ENCODE data around the gene PUM1.
A peak's percentile ranks its signal among the peaks of the same experiment; 100 is the strongest.

PUM1 gene

DNA sequence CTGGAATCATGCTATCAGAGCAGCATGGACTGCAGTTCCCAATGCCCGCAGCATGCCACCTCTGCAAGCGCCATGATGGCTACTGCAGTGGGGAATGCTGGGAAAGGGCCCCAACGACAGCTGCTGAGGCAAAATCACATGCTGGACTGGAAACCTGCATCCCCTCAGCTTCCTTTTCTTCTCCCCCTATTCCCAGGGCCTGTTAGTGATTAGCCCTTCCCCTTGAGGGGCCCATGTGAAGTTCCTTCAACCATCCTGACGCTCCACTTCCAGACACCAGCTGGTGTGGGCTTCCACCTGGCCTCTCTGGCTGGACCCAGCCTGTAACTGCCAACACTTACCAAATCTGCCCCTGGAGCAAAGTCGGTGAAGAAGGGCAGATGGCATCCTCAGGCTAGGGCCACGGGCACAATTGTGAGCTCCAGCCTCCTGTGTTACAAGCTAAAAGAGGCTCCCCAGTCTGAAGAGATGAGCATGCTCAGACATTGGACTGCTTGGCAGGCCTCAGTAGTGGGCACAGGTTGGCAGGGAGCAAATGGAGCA, 134.8 kb downstream of the PUM1 start:
- no peak overlapping the region for H3K4me3 ChIP-seq (ENCODE audit: low read depth, low read length)

DNA sequence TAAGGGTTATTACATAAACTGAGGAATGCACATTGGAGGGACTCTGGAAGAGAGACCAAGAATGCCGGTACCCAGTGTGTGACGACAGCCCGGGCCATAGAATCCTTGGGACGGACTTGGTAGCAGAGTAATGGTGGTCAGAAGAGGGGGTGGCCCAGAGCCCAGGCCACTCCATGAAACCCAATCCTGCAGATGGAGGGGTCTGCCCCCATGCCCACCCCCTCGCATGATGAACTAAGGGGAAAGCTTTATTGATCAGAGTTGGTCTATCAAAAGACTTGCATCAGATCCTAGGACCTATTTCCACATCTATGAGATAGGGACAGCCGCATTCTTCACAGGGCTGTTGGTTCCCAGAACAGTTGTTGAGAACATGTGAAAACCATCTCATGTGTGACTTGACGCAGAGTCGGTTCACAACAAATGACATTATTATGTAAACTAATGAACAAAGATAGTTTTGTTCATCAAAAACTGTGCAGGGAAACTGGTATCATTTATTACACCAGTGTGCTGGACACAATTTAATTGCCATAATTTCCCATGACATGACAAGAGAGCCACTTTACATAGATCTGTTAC, 135.5 kb downstream of the PUM1 start:
- no peak overlapping the region for H3K4me3 ChIP-seq (ENCODE audit: low read depth, low read length)

DNA sequence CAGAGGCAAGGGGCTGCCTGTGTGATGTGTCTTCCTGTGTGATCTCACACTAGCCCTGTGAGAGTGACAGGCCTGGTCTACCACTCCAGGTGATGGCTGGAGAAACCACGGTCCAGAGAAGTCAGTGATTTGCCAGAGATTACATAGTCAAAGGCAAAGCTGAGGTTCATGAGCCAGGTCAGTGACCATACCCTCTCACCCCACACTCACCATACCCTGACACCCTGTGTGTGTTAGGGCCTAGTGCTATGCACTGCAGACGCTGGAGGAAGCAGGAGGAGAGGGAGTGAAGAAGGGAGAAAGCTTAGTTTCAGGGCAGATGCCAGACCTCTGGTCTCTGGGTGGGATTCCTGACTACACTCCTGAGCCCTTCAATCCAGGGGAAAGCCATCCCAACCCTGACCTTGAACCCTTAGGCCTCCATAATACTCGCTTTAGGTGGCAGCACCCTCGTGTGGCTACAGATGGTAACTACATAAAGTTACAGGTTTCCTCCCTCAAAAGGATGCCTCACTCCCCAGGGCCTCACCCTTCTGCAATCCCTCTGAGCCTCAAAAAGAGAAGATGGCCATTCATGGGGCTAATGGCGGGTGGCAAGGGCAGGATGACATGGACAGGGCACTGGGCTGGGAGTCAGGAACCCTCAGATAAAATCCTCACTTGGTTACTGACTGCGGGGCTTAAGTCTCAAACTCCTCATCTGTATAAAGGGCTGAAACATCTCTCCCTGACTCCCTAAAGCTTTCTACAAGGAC, 136.2 kb downstream of the PUM1 start:
- H3K4me3 ChIP-seq (ENCODE audit: low read depth, low read length), result no peak overlapping the region

DNA sequence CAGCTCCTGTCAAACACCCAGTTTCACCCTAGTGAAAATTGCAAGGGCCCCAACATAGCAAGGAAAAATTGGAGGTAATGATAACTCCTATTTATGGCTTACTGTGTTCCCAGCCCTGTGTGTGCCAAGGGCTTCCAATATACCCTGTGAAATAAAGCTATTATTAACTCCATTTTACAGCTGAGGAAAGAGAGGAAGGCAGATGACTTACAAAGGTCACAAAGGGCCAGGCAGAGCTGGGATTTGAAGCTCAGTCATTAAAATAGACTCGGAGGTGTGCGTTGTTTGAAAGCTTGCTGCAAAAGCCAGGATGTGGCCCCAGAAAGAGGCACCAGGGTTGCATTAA, 136.8 kb downstream of the PUM1 start:
- no peak overlapping the region for H3K4me3 ChIP-seq (ENCODE audit: low read depth, low read length)

- H3K4me3 ChIP-seq (ENCODE audit: low read depth, low read length), result no peak overlapping the region
Measured at GRCh38 chr1:30928171-30928570, 137.3 kb downstream of the PUM1 start.

- H3K4me3 ChIP-seq (ENCODE audit: low read depth, low read length), result no peak overlapping the region
Measured at GRCh38 chr1:30927448-30927847, 138.1 kb downstream of the PUM1 start.

- H3K4me3 ChIP-seq (ENCODE audit: low read depth, low read length), result no peak overlapping the region
Measured at GRCh38 chr1:30923597-30923996, 141.9 kb downstream of the PUM1 start.

- no peak overlapping the region for H3K4me3 ChIP-seq (ENCODE audit: low read depth, low read length)
Measured at GRCh38 chr1:30920827-30921226, 144.7 kb downstream of the PUM1 start.

DNA sequence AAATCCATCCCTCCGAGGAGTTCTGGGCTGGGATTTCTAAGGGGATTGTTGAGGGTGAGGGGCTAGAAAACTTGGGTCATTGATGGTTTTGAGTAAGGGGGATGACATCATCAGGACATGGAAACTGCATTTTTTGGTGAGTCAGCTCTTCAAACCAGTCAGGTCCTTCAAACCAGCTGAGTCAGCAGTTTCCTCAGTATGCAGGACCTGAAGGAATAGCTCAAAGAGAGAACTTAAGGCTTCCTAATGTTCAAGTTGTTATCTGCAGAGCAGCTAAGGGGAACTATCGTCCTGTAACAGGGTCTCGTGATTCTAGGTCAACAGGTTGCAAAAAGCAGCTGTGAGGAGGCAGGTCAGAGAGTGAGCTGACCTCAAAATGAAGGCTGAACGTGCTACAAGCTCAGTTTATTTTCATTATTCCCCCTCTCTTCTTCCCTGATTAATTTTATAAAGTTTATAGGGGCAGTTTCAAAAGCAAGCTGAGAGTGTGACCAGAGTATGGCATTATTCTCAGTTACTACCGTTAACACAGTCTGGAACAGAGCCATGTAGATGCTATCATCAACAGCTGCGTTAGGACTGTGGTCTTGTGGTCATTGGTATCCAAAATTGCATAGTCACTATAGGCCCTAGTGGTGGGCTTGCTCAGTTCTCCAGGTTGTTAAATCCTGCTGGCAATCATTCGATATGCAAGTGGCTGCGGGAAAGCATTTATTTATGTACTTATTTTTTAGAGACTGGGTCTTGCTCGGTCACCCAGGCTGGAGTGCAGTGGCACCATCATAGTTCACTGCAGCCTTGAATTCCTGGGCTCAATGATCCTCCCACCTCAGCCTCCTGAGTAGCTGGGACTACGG, 146.3 kb downstream of the PUM1 start:
- no peak overlapping the region for H3K4me3 ChIP-seq (ENCODE audit: low read depth, low read length)

GRCh38 chr1:30916296-30916695, 149.2 kb downstream of the PUM1 start:
- H3K4me3 ChIP-seq (ENCODE audit: low read depth, low read length), result no peak overlapping the region

DNA sequence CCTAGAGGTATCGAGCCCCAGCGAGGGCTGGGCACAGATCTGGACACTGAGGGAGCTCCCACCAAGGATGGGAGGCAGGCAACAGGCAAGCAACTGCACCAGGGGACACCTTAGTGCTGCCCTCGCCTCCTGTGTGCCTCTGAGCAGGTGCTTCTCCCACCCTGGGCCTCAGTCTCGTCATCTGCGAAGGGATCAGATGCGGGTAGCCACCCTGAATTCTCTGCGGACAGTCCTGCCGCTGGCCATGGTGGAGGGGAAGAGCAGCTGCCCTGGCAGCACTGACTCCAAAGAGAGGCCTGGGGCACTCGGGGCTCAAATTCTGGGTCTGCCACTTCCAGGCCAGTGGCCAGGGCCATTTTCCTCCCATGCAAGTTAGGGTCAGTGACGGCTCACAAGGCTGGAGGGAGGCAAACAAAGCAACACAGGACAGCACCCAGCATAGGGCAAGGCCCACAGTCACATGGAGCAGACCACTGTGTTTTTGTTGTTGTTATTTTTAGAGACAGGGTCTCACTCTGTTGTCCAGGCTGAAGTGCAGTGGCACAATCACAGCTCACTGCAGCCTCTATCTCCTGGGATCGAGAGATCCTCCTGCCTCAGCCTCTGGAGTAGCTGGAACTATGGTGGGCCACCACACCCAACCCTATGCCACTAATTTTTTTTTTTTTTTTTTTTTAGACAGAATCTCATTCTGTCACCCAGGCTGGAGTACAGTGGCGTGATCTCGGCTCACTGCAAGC, 149.9 kb downstream of the PUM1 start:
- H3K4me3 ChIP-seq (ENCODE audit: low read depth, low read length), result no peak overlapping the region

DNA sequence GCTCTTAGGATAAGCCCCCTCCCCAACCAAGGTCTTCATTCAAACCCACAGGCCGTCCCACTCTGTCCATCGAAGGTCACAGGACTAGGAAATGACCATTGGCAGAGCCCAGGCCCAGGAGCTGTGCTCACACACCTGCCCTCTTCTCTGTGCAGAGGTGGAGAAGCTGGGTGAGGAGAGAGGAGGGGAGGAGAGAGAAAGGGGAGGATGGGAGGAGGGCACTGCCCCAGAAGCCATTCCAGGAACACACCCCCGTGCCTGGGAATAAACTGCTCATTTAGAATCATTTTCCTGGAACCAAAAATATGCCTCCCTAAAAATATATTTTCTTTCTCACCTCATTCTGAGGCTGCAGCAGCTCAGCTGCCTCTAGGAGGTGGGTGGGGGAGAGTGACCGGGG, 150.6 kb downstream of the PUM1 start:
- H3K4me3 ChIP-seq (ENCODE audit: low read depth, low read length), result no peak overlapping the region

- H3K4me3 ChIP-seq (ENCODE audit: low read depth, low read length), result no peak overlapping the region
Measured at GRCh38 chr1:30914587-30914922, 151.0 kb downstream of the PUM1 start.

GRCh38 chr1:30912913-30913652, 152.4 kb downstream of the PUM1 start:
- H3K4me3 ChIP-seq (ENCODE audit: low read depth, low read length), result no peak overlapping the region

DNA sequence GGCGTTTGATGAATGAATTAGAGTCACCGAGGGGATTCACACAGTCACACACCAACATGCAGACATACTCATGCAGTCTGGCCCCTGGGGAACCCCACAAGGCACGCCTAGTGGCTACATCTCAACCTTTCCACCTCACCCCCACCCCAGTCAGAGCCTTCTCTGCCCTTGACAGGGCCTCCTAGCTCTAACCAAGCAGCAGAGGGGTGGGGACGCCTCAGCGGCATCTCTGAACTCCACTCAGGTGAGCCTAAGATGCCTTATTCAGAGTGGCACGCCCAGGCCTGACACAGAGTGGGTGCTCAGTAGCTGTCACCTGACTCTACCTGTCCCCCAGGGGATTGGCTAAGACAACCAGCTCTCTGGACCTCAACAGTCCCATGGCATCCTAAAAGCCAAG, 153.3 kb downstream of the PUM1 start:
- H3K4me3 ChIP-seq (ENCODE audit: low read depth, low read length), result no peak overlapping the region

DNA sequence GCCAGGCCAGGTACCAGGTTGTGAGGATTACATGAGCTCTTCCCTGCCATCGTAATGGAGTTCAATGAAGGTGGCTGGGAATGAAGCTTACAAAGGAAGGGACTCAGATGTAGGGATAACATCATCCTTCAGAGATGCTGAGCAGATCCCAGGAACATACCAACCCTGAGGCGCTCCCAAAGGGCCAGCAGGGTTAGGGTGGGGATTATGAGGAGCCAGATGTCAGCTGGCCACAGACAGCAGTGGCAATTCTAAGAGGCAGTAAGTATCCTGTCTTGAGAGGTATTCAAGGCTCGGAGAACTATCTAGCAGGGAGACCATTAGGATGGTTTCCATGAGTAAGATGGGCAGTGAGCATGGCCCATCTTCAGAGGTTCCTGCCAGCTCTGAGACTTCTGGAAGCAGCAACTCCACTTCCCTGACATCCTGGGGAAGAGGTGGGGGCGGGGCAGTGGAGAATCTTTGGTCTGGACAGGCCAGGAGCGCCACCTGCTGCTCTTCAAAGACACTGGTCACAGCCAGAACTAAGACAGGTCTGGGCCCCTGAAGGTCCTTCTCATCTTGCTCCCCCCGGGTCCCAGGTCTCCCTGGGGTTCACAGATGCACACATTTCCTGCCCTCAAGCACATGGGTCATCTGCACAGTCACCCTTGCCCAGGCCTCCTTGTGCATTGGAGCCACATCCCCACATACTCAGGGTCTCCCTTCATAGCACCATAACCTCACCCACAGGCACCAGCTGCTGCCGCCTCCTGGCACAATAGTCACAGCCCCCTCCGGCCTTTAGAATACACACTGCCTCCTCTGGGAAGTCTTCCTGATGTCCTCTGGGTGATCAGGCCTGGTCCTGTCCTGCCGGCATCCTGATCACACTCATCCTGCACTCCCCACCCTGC, 154.2 kb downstream of the PUM1 start:
- H3K4me3 ChIP-seq (ENCODE audit: low read depth, low read length), result no peak overlapping the region

DNA sequence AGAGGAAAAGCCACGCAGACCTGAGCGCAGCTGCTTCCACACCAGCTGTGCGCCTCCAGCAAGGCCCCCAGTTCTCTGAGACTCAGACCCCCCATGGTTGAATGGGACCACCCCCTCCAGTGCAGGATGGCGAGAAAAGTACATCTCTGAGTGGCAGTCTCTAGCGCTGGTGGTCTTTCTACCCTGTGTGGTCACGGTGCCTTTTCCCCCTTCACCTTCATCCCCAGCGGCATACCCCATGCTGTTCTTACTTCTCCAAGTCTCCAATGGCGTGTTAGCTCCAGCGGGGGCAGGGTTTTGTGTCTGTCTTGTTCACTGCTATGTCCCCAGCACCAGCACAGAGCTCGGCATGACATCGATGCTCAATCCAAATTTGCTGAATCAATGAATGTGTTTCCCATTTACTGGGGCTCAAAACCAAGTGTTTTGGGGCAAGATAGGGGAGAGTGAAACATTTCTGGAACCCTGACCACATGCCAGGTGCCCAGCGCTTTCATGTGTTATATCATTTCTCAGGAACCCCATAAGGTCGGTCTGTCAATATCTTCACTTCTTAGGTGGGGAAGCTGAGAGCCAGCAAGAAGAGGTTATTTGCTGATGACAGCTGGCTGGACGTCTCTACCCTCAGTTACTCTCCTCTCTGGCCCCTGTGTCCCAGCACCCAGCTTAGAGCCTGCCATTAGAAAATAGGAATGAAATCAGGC, 156.0 kb downstream of the PUM1 start:
- no peak overlapping the region for H3K4me3 ChIP-seq (ENCODE audit: low read depth, low read length)

- peak within 1 kb of the TSS; percentile 50 for H3K4me3 ChIP-seq (ENCODE audit: low read depth, low read length)
Measured at GRCh38 chr1:30908696-30909364, 156.7 kb downstream of the PUM1 start, which contains the start of gene SDC3. SDC3 (minus strand) TSS chr1:30908758; CDS start chr1:30908586, 172 bp downstream.

Measured in iPS-11a (cell line).